GM19351 (cell line): ENCODE measurements around the gene FAM237A.

Experiments used
- ATAC-seq: cut with Tn5 transposase; IDR thresholded peaks from one replicate; pipeline ENCODE4 v1.9.1; 2021; ENCODE audit warnings: mild to moderate bottlenecking, moderate library complexity; ENCODE audit not compliant: unreplicated experiment

FAM237A gene

GRCh38 chr2:206642075-206643025, at the start of gene FAM237A:
Gene FAM237A (plus strand): TSS chr2:206642487. CDS start chr2:206644237, 1,750 bp downstream.
- ATAC-seq, result no peak

- no peak for ATAC-seq
Measured at GRCh38 chr2:206597717-206598218, 44.5 kb upstream of the FAM237A start.

- ATAC-seq, result no peak
Measured at GRCh38 chr2:206603243-206603642, 39.0 kb upstream of the FAM237A start.

GRCh38 chr2:206610451-206610850, 31.8 kb upstream of the FAM237A start:
- ATAC-seq, result no peak

GRCh38 chr2:206611191-206611590, 31.1 kb upstream of the FAM237A start:
- no peak for ATAC-seq

- no peak for ATAC-seq
Measured at GRCh38 chr2:206611736-206612135, 30.6 kb upstream of the FAM237A start.

- ATAC-seq, result no peak
Measured at GRCh38 chr2:206614811-206615210, 27.5 kb upstream of the FAM237A start.

GRCh38 chr2:206615417-206616089, 26.7 kb upstream of the FAM237A start:
- no peak for ATAC-seq

- ATAC-seq, result no peak
Measured at GRCh38 chr2:206616151-206616550, 26.1 kb upstream of the FAM237A start.

- ATAC-seq, result no peak
Measured at GRCh38 chr2:206619011-206619410, 23.3 kb upstream of the FAM237A start.

GRCh38 chr2:206626108-206626507, 16.2 kb upstream of the FAM237A start:
- ATAC-seq, result no peak

GRCh38 chr2:206627632-206628031, 14.7 kb upstream of the FAM237A start:
- ATAC-seq, result no peak

- no peak for ATAC-seq
Measured at GRCh38 chr2:206631340-206631739, 10.9 kb upstream of the FAM237A start.

GRCh38 chr2:206635015-206635414, 7.3 kb upstream of the FAM237A start:
- ATAC-seq, result no peak

- no peak for ATAC-seq
Measured at GRCh38 chr2:206639636-206640035, 2.7 kb upstream of the FAM237A start.

- ATAC-seq, result no peak
Measured at GRCh38 chr2:206641226-206641625, 1.1 kb upstream of the FAM237A start.

GRCh38 chr2:206647985-206648384, 5.7 kb downstream of the FAM237A start:
- ATAC-seq, result no peak

GRCh38 chr2:206657087-206657486, 14.8 kb downstream of the FAM237A start:
- ATAC-seq, result no peak

GRCh38 chr2:206665251-206665650, 23.0 kb downstream of the FAM237A start:
- ATAC-seq, result no peak

- ATAC-seq, result no peak
Measured at GRCh38 chr2:206670531-206671319, 28.4 kb downstream of the FAM237A start.

GRCh38 chr2:206683546-206683945, 41.3 kb downstream of the FAM237A start:
- no peak for ATAC-seq
